Muscle layer of duodenum (tissue), 2 donors: ENCODE data around the gene SPTBN4.
"Not testable (repeated sequence)": the region's sequence is repeated elsewhere in the genome, so short reads cannot be mapped to it uniquely, and the experiment has no call there.

Experiments used
- H3K27ac ChIP-seq: one replicate; pipeline ENCODE4 v1.7.0; 2013; ENCODE audit warnings: mild to moderate bottlenecking, low read length
- H3K27me3 ChIP-seq: one replicate; pipeline ENCODE4 v1.7.0; 2013; ENCODE audit warnings: low read depth, mild to moderate bottlenecking, control low read depth, low read length
- H3K36me3 ChIP-seq, 2 donors: one replicate each; pipeline ENCODE4 v1.7.0; 2013; ENCODE audit warnings: low read length in 2 of 2, control low read depth in 1 of 2, mild to moderate bottlenecking in 1 of 2; ENCODE audit not compliant: insufficient read depth in 2 of 2, control insufficient read depth in 1 of 2
- H3K4me1 ChIP-seq, 2 donors: one replicate each; pipeline ENCODE4 v1.7.0; 2013; ENCODE audit warnings: low read length in 2 of 2, mild to moderate bottlenecking in 2 of 2, control low read depth in 1 of 2, moderate library complexity in 1 of 2; ENCODE audit not compliant: insufficient read depth in 2 of 2, control insufficient read depth in 1 of 2
- H3K4me3 ChIP-seq, 2 donors: one replicate each; pipeline ENCODE4 v1.7.0; 2013; ENCODE audit warnings: low read length in 2 of 2, low read depth in 1 of 2, mild to moderate bottlenecking in 1 of 2
- H3K9me3 ChIP-seq, 2 donors: one replicate each; pipeline ENCODE4 v1.7.0; 2013; ENCODE audit warnings: low read length in 2 of 2, control low read depth in 1 of 2, mild to moderate bottlenecking in 1 of 2; ENCODE audit not compliant: control insufficient read depth in 1 of 2
- donor health status: healthy.

Gene SPTBN4

DNA sequence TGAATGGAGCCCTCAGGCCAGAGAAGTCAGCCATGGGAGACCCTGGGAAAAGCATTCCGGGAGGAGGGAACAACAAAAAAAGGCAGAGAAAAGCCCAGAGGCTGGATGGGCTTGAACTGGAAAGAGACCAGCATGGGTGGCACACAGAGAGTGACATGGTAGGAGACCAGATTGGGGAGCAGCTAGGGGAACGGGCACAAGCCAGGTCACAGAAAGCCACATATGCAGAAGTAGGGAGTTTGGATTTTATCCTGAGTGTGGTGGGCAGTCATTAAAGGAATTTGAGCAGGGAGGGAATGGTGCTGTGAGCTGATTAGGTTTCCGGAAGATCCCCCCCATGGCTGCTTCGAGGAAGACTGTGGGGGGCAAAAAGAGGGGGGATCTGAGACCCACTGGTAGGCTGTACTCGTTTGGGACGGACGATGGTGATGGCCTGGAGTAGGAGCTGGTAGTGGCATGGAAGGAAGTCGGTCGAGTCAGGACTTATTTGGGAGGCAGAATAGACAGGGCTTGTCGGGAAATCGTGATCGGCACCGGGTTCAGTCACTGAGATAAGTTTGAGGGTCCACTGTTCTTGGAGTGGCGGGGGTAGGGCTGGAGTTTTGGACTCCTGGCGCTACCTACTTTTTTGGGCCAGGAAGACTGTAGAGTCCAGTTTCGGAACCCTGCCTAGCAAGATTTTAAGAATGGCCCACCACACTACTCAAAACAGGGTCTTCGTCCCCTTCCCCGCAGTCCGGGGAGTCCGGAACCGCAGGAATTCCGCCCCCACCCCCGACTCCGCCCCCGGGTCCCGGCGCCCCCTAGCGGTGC is 42.0 kb upstream of the SPTBN4 start:
- Histone ChIP-seq H3K9me3 (no peaks in the 10 kb centered on the region), H3K27me3 (no peaks in the 10 kb centered on the region), H3K4me1 (peaks cover 8 to 23% of the 10 kb centered on the region in 2 donors), H3K4me3 (peak overlapping the region; percentile 84 to 98), H3K27ac (peak overlapping the region; percentile 99), H3K36me3 (peaks cover 9 to 13% of the 10 kb centered on the region in 2 donors)

DNA sequence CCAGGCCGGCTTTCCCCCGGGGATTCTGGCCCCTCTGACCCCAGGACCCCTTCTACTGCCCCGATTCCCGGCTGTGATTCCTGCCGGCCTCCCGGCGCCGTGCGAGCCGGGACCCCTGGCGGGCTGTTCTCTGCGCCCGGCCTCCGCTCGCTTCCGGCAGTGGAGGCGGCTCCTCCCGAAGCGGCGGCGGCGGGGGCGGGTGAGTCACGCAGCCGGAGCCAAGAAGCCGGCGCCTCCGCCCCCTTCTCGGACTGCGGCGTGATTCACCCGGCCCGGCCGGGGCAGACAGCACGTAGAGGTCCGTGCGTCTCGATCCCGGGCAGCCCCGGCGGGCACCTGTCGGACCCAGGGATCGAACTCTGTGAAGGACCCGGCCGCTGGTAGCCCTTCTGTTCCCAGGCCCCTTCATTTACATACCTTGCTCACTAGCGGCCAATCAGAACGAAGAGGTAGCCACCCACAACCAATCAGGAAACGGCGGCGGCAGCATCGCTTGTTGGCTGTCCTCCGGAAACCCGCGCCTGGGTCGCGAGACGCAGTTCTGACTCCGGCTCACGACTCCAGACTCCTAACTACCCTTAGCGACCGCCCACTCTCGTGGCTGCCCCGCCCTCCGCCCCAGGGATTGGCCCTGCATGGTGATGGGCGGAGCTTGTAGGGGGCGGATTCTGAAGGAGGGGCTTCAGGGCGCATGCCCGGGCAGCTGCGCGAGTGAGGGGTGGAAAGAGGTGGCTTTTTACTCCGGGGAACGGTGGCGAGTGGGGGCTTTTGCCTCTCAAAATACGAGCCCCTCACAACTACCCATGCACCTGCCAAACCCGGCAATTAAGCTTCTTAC is 41.1 kb upstream of the SPTBN4 start, which contains the start of gene SERTAD1:
SERTAD1 (minus strand) TSS at position 543 of the 838 bp plus-strand sequence. CDS start 2,446 bp downstream, outside the sequence.
- peaks cover 9 to 13% of the 10 kb centered on the region in 2 donors for H3K36me3 ChIP-seq
- H3K9me3 ChIP-seq: no peaks in the 10 kb centered on the region
- peaks cover 8 to 23% of the 10 kb centered on the region in 2 donors for H3K4me1 ChIP-seq
- peak within 1 kb of the TSS; percentile 99 for H3K27ac ChIP-seq
- H3K4me3 ChIP-seq: peak within 1 kb of the TSS; percentile 84 to 98
- no peaks in the 10 kb centered on the region for H3K27me3 ChIP-seq

DNA sequence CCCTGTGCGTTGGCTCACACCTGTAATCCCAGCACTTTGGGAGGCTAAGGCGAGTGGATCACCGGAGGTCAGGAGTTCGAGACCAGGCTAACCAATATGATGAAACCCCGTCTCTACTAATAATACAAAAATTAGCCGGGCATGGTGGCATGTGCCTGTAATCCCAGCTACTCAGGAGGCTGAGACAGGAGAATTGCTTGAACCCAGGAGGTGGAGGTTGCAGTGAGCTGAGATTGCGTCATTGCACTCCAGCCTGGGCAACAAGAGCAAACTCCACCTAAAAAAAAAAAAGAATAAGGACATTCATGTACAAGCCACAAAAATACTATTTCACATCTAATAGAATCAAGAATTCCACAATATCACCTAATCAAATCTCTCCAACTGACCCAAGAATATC is 38.6 kb upstream of the SPTBN4 start:
- H3K4me1 ChIP-seq: peaks cover 0 to 16% of the 10 kb centered on the region in 2 donors
- not testable (repeated sequence) for H3K27me3 ChIP-seq, H3K4me3 ChIP-seq, H3K36me3 ChIP-seq, H3K9me3 ChIP-seq, H3K27ac ChIP-seq

DNA sequence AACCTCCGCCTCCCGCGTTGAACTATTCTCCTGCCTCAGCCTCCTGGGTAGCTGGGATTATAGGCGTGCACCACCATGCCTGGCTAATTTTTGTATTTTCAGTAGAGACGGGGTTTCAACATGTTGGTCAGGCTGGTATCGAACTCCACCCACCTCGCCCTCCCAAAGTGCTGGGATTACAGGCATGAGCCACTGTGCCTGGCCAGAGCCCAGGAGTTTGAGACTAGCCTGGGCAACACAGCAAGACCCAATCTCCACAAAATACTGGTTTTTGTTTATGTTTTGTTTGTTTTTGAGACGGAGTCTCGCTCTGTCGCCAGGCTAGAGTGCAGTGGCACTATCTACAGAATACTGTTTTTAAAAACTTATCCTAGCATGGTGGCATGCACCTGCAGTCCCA is 36.6 kb upstream of the SPTBN4 start:
- H3K27ac ChIP-seq, H3K9me3 ChIP-seq, H3K27me3 ChIP-seq, H3K36me3 ChIP-seq, H3K4me3 ChIP-seq: not testable (repeated sequence)
- H3K4me1 ChIP-seq: peaks cover 0 to 13% of the 10 kb centered on the region in 2 donors

DNA sequence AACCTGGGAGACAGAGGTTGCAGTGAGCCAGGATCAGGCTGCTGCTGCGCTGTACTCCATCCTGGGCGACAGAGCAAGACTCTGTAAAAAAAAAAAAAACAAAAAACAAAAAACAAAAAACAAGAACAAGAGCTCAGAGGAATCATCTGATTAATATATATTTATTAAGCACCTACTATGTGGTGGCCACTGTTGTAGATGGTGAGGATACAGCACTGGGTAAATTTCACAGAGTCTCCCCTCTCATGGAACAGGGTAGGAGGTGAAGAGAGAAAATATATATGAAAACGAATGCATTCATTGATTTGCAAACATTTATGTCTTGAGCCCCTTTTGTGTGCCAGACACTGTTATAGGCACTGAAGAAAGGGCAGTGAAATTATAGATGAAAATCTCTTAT is 35.1 kb upstream of the SPTBN4 start:
- H3K4me1 ChIP-seq: peaks cover 0 to 13% of the 10 kb centered on the region in 2 donors
- H3K36me3 ChIP-seq: no peaks in the 10 kb centered on the region
- no peaks in the 10 kb centered on the region for H3K27me3 ChIP-seq
- no peaks in the 10 kb centered on the region for H3K9me3 ChIP-seq
- no peak overlapping the region for H3K4me3 ChIP-seq
- H3K27ac ChIP-seq: no peak overlapping the region

DNA sequence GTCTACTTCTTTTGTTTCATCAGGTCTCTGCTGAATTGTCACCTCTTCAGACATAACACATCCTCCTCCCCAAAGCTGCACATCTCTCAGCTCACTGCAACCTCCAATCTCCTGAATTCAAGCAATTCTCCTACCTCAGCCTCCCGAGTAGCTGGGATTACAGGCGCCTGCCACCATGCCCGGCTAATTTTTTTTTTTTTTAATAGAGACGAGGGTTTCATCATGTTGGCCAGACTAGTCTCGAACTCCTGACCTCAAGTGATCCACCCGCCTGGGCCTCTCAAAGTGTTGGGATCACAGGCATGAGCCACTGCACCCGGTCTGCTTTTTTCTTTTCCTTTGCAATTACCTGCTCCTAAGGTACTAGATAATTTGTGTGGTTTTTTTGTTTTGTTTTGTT is 34.0 kb upstream of the SPTBN4 start:
- not testable (repeated sequence) for H3K27me3 ChIP-seq, H3K9me3 ChIP-seq, H3K36me3 ChIP-seq
- Histone ChIP-seq H3K4me1 (peaks cover 0 to 13% of the 10 kb centered on the region in 2 donors), H3K27ac (peak overlapping the region; percentile 100), H3K4me3 (peak overlapping the region in 1 of 2 donors; percentile 59)

DNA sequence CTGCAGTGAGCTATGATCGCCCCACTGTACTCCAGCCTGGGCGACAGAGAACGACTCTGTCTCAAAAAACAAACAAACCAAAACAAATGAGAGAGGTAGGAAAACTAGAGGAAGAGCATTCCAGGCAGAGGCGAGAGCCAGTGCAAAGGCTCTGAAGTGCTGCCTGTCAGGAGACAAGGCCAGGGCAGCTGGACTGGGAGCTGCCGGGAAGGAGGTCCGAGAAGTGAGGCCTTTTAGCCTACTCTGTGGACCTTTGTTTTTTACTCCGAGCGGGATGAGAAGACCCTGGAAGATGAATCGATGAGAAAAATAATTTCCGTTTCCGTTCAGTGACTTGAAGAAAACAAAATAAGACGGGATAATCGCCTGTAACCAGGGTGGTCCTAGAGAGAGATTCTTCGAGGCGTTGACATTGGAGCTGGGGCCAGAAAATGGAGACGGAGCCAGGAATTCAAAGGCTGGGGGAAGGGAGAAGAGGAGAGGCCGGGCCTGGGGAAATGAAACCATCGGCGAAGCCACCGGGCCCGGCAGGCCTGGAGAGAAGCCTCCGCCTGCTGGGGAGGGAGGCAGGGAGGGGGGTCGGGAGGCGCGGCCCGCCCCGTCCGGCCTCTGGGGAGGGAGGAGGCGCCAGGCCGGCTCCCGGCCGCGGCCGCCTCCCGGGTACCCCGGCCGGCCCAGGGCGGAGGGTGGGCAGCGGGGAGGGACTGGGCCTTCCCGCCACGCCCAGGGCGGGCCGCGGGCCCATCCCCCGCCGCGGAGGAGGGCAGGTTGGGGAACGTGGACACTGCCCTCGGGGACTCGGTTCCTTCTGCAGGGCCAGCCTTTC is 33.2 kb upstream of the SPTBN4 start:
- Histone ChIP-seq H3K4me3 (peak overlapping the region; percentile 59 to 81), H3K27me3 (no peaks in the 10 kb centered on the region), H3K36me3 (no peaks in the 10 kb centered on the region), H3K4me1 (peaks cover 0 to 13% of the 10 kb centered on the region in 2 donors), H3K9me3 (no peaks in the 10 kb centered on the region), H3K27ac (peak overlapping the region; percentile 100)

DNA sequence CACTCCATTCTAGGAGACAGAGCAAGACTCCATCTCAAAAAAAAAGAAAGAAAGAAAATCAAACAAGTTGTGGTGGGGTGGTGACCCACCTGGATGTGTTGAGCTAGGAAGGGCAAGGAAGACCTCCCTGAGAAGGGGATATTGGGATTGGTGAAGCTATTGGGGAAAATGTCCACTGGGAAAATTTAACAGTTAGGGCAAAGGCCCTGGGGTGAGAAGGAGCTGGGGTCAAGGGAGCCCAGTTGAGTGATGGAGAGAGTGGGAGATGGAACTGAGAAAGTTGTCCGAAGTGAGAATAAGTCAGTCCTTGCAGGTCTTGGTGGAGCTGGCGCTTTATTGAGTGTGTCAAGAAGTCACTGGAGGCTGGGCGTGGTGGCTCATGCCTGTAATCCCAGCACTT is 28.5 kb upstream of the SPTBN4 start:
- H3K27ac ChIP-seq: no peak overlapping the region
- H3K4me3 ChIP-seq: no peak overlapping the region
- H3K27me3 ChIP-seq: no peaks in the 10 kb centered on the region
- peaks cover 13 to 31% of the 10 kb centered on the region in 2 donors for H3K4me1 ChIP-seq
- H3K9me3 ChIP-seq: no peaks in the 10 kb centered on the region
- peaks cover 24 to 26% of the 10 kb centered on the region in 2 donors for H3K36me3 ChIP-seq

DNA sequence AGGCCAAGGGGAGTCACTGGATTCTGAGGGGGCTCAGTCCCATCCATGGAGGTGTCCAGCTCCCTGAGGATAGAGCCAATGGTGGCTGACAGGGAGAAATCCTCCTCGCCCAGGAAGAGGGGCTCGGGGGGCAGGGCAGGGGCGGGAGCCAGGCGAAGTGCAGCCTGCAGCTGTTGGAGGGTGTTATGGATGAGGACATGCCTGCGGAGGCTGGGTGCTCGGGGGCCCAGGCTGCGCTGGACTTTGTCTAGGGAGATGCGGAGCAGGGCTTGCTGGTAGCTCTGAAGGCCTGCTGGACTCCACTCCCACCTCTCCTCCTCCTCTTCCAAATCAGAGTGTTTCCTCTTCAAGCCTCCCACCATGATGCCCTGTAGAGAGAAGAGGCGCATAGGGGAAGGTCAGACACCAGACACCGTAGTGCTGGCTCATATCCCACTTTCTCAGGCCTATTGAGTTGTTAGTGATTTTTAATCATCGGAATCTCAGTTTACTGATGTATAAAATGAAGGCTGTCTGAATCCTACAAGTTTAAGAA is 25.0 kb upstream of the SPTBN4 start:
- H3K4me3 ChIP-seq: peak overlapping the region; percentile 81 to 95

DNA sequence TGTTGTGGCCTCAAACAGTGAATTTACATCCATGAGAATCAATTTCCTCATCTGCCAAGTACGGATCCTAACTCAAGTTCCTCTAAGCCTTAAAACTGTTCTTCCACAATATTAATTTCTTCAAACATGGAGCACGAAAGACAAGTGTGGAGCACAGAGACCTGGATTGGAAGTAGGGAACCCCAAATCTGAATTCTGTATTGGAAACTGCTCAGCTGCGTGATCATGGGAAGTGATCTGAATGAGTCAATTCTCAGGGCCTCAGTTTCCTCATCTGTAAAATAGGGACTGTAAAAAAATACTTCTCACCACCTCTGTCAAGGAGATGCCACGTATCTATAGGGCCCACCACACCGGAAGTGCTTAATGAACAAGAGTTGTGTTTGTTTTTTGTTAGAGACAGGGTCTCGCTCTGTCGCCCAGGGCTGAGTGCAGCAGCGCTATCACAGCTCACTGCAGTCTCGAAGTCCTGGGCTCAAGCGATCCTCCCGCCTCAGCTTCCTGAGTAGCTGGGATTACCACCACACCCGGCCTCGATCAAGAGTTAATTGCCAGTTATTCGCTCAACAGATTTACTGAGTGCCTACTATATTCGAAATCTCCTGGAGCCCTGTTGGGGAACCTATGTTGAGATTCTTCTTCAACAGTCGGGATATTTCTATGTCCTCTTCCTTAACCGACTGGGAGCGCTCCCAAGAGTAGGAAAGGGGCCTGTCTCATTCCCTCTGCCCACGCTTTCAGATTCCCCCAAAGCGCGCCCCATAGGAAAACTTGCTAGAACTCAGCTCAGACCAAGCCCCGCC is 24.3 kb upstream of the SPTBN4 start:
- Histone ChIP-seq H3K36me3 (peaks cover 24 to 31% of the 10 kb centered on the region in 2 donors), H3K4me1 (peaks cover 13 to 31% of the 10 kb centered on the region in 2 donors), H3K27me3 (no peaks in the 10 kb centered on the region), H3K4me3 (peak overlapping the region; percentile 81 to 95), H3K9me3 (no peaks in the 10 kb centered on the region), H3K27ac (peak overlapping the region; percentile 88)

More for the DNA sequence above, 25.0 kb upstream of the SPTBN4 start:
- H3K4me1 ChIP-seq: peaks cover 13 to 31% of the 10 kb centered on the region in 2 donors
- peak overlapping the region; percentile 88 for H3K27ac ChIP-seq
- H3K27me3 ChIP-seq: no peaks in the 10 kb centered on the region
- H3K36me3 ChIP-seq: peaks cover 24 to 31% of the 10 kb centered on the region in 2 donors
- no peaks in the 10 kb centered on the region for H3K9me3 ChIP-seq
